ENCODE results near the gene TARM1.

Gene TARM1

DNA sequence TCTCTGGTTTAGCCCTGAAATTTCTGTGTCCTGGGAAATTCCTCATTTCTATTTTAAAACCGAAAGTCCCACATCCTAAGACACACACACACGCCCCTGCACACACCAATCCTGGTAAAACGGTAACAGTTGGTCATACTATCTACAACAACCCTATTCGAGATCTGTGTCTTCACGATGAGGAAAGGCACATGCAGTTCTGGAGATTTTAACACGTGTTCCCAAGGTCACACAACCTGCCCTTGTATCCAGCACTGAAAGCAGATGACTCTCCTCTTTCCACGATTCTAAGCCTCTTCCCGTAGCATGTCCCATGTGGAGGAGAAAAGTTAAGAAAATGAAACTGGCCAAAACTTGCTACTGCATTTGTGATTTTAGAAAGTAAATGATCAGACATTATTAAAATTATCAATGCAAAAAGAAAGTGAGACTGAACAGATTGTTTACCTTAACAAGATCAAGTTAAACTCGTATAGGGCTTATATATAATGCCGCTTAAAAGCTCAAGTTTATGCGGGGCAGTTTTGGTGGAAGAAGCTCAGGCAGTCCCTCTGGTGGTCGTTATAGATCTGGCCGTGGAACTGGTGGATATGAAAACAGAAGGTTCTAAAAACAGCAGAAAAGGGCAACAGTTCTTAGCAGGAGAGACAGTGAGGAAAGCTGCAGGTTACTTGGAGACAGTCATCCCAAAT is 50.1 kb downstream of the TARM1 start:
- DNase-seq (ENCODE audit: low read depth in 2 of 2) = no peak

DNA sequence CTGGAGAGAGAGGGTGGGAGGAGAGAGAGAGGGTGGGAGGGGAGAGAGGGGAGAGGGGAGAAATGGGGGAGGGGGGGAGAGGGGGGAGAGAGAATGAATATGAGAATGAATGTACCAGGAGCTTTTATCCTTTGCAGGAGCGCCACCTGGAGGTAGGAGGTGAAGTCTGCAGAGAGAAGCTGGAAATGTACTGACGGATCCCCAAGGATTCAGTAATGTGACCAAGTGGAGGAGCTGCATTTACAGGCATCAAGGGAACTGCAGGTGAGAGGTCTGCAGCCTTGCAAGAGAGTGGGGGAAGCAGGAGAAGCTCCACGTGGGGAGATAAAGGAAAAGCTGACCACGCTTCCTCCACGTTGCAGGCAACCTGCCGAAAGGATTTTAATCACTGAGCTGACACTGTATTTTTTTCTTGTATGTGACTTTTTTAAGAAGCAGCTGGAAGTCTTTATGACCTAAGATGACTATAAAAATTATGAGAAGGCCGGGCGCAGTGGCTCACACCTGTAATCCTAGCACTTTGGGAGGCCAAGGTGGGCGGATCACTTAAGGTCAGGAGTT is 51.2 kb downstream of the TARM1 start:
- peak in 1 of 2 donors; percentile 31 for DNase-seq (ENCODE audit: low read depth in 2 of 2)

DNA sequence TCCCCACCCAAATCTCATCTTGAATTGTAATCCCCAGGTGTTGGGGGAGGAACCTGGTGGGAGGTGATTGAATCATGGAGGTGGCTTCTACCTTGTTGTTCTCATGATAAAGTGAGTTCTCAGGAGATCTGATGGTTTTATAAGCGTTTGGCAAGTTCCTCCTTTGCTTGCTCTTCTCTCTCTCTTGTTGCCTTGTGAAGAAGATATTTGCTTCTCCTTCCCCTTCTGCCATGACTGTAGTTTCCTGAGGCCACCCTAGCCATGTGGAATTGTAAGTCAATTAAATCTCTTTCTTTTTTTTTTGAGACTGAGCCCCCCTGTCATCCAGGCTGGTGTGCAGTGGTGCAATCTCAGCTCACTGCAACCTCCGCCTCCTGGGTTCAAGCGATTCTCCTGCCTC is 51.9 kb downstream of the TARM1 start:
- no peak for DNase-seq (ENCODE audit: low read depth in 2 of 2)

DNA sequence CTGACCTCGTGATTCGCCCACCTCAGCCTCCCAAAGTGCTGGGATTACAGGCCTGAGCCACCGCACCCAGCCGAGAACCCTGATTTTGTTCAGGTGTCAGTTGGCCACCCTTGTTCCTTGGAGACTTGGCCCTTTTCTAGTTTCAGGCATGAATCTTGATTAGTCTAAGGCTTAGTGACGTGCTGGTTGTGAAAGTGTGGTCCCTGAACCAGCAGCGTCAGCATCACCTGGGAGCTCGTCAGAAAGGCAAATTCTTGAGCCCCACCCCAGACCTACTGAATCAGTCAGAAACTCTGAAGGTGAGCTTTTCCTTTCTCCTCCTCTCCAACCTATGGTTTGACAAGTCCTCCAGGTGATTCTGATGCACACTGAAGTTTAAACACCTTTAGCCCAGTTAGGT is 54.5 kb downstream of the TARM1 start:
- DNase-seq (ENCODE audit: low read depth in 2 of 2) = no peak

DNA sequence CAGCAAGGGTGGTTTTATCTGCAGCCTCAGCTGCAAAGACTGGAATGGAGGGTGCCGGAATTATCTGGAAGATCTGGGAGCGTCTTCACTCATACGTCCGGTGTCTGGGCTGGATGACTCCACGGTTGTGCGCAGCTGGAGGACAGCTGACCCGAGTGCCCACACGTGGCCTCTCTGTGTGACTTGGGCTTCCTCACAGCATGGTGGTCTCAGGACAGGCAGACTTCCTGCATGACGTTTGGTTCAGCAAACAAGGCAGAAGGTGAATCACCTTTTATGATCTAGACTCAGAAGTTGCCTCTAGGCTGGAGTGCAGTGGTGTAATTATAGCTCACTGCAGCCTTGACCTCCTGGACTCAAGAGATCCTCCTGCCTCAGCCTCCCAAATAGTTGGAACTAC is 56.5 kb downstream of the TARM1 start:
- no peak for DNase-seq (ENCODE audit: low read depth in 2 of 2)

DNA sequence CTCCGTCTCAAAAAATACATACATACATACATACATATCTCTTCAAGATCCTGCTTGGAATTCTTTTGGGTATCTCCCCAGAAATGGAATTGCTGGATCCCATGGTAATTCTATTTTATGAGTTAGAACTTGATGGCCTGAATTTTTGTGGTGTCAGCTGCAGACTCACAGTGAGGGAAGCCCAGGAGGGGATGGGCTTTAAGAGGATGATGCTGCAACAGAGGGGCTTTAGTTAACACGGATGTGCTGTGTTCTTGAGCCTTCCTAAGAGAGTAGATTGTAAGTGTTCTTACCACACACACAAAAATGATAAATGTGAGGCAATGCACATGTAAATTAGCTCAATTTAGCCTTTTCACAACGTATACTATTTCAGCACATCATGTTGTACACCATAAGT is 58.0 kb downstream of the TARM1 start:
- no peak for DNase-seq (ENCODE audit: low read depth in 2 of 2)

DNA sequence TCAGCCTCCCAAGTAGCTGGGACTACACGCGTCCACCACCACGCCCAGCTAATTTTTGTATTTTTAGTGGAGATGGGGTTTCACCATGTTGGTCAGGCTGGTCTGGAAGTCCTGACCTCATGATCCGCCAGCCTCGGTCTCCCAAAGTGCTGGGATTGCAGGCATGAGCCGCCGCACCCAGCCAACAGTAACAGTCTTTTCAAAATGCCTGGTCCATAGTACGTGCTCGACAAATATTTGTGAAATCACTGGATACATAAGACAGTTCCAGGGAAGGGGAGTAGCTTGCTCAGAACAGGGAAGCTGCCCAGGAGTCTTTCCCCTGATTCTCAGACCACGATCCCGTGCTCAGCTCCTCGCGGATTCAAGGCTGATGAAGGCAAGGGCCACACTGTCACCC is 59.2 kb downstream of the TARM1 start:
- no peak for DNase-seq (ENCODE audit: low read depth in 2 of 2)

DNA sequence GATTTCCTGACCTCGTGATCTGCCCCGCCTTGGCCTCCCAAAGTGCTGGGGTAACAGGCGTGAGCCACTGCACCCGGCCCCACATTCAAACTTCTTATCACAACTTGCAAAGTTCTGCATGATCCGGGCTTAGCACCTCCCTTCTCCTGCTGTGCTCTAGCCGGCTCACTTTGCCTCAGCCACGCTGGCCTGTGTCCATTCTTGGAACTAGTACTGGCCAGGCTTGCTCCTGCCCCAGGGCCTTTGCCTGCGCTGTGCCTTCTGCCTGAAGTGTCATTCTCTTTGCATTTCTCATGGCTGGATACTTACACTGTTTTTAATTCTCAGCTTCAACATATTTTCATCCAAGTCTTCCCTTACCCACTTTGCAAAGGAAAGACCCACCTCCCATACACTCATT is 59.8 kb downstream of the TARM1 start:
- DNase-seq (ENCODE audit: low read depth in 2 of 2) = no peak

Measured in stimulated activated CD8-positive, alpha-beta memory T cell treated with anti-CD3 and anti-CD28 coated beads, Interleukin-2, amount 100 ng/mL, for 1 hour (primary cell).